HG02973 (cell line): ENCODE measurements around the gene HSD17B4.
"Not testable (repeated sequence)": the region's sequence is repeated elsewhere in the genome, so short reads cannot be mapped to it uniquely, and the experiment has no call there.

ENCODE experiments used
- ATAC-seq: cut with Tn5 transposase; IDR thresholded peaks from one replicate; pipeline ENCODE4 v1.9.1; 2021; ENCODE audit warnings: moderate library complexity; ENCODE audit not compliant: unreplicated experiment

Gene HSD17B4

GRCh38 chr5:119452373-119453039 is at the start of gene HSD17B4:
Gene HSD17B4 (plus strand): TSS chr5:119452497. CDS start chr5:119452576, 79 bp downstream.
- peak; percentile 96 for ATAC-seq

- ATAC-seq: no peak
Measured at GRCh38 chr5:119402555-119402954, 49.7 kb upstream of the HSD17B4 start.

DNA sequence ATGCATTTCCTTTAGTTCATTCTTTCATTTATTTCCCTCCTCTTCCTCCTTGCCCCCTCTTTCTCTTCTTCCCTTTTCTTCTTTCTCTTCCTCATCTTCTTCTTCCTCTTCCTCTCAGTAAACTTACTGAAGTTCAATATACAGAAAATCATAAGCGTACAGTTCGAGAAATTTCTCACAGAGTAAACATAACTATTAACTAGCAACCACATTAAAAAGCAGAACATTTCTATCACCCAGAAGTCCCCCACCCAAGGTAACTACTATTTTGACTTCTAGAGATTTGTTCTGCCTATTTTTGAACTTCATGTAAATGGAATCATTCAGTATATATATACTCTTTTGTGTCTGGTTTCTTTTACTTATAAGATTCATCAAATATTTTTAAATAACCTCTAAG is 48.3 kb upstream of the HSD17B4 start:
- ATAC-seq: no peak

DNA sequence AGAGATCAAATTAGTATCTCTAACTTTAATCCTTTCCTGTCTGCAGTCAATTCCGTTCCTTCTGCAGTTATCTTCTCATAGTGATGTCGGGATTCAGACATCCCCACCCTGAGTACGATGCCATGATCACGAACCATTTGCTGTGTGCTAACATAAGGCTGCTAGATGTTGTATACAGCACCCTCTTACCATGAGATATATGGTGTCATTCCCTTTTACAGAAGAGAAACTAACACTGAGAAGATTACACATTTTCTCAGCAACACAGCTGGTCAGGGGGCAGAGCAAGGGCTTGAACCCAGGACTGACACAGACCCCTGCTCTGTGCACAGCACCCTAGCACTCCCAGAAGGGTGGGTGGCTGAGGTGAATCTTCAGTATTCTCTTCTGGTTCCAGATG is 46.9 kb upstream of the HSD17B4 start:
- no peak for ATAC-seq

GRCh38 chr5:119406551-119407110 is 45.7 kb upstream of the HSD17B4 start:
- ATAC-seq: no peak

- no peak for ATAC-seq
Measured at GRCh38 chr5:119409235-119409815, 43.0 kb upstream of the HSD17B4 start.

- ATAC-seq: peak; percentile 56
Measured at GRCh38 chr5:119410448-119411159, 41.7 kb upstream of the HSD17B4 start.

- no peak for ATAC-seq
Measured at GRCh38 chr5:119411361-119412278, 40.7 kb upstream of the HSD17B4 start.

GRCh38 chr5:119412279-119413227 is 39.7 kb upstream of the HSD17B4 start:
- ATAC-seq: no peak

- ATAC-seq: not testable (repeated sequence)
Measured at GRCh38 chr5:119414124-119414734, 38.1 kb upstream of the HSD17B4 start.

- no peak for ATAC-seq
Measured at GRCh38 chr5:119417891-119418605, 34.2 kb upstream of the HSD17B4 start.

- peak; percentile 64 for ATAC-seq
Measured at GRCh38 chr5:119418606-119419100, 33.6 kb upstream of the HSD17B4 start.

GRCh38 chr5:119420169-119420568 is 32.1 kb upstream of the HSD17B4 start:
- no peak for ATAC-seq

- ATAC-seq: no peak
Measured at GRCh38 chr5:119426057-119426456, 26.2 kb upstream of the HSD17B4 start.

- ATAC-seq: no peak
Measured at GRCh38 chr5:119427060-119427459, 25.2 kb upstream of the HSD17B4 start.

GRCh38 chr5:119427596-119427995 is 24.7 kb upstream of the HSD17B4 start:
- ATAC-seq: not testable (repeated sequence)

DNA sequence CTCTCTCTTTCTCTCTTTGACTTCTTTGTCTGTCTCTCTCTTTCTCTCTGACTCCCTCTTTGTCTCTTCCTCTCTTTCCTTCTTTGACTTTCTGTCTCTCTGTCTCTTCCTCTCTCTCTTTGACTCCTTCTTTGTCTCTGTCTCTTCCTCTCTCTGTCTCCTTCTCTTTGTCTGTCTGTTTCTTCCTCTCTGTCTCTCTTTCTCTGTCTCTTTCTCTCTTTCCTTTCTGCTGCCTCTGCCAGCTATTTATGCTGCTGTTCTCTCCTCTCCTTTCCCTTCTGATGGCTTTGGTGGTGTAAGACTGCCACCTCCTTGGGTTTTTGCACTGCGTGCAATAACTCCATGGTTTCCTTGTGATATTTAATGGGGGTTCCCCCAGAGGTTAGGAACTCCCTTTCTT is 24.1 kb upstream of the HSD17B4 start:
- ATAC-seq: not testable (repeated sequence)

DNA sequence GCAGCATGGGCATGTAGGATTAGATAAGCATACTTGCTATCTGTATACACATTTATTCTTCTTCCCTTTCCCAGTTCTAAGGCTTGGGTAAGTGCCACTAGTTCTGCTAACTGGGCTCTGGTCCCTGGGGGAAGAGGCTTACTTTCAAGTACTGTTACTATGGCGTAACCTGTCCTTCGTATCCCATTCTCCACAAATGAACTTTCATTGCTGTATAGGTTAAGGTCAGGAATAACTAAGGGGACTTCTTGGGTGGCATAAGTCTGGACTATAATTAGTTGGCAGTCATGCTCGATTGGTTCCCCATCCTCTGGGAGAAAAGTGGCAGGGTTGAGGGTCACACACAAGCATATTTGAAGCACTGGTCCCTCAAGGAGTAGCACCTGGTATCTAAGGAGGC is 23.7 kb upstream of the HSD17B4 start:
- not testable (repeated sequence) for ATAC-seq
